ENCODE data around the gene DOCK8. TPM values are rescaled to one million over a fixed set of nuclear protein-coding genes. Genes with fewer than 3 reads are reported as not detected.

DOCK8 gene
- total RNA-seq, 2 donors from 2014 or later: 18.7 to 19.3 TPM

DNA sequence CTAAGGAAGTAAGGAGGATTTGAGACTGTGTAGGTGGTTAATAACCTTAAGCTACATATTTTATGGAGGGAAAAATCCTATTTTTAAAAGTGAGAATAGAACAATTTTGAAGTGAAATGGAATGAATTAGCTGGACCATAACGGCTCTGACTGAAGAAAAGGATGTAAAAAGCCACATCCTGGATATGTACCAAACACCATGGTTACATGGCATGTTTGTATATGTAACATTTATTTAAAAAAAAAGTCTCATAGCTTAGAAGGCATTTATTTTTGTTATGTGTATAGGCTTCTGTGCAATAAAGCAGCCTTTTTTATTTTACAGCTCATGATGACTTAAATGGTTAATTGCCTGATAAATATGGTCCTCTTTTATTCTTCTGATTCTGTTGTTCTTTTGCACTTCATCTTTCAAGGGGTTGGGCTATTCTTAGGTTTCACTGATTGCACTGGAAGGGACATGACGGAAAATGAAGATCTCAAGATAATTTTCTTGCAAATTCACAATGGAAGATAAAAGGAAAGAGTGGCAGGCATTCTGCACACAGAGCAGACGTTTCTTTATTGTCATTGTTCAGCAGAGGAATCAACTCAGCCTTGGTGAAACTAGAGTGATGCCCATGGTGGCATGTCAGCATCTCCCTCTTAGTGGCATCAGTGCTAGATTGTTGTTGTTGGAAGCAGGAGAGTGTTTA is 63.1 kb downstream of the DOCK8 start:
- ATAC-seq (ENCODE audit: insufficient number of reproducible peaks, low FRiP score, low read depth): no peak
- H3K9me3 ChIP-seq: no peaks in the 10 kb centered on the region
- no peak overlapping the region for H3K4me3 ChIP-seq
- DNase-seq (ENCODE audit: low spot score): no peak
- no peaks in the 10 kb centered on the region for H3K27me3 ChIP-seq (replicated peaks; ENCODE audit: insufficient read depth)
- no peak overlapping the region for H3K27ac ChIP-seq
- H3K4me1 ChIP-seq (ENCODE audit: control insufficient read depth in 1 of 2, low read depth in 2 of 2): no peaks in the 10 kb centered on the region
- no peaks in the 10 kb centered on the region for H3K36me3 ChIP-seq
- TF ChIP-seq, protein P1, sequence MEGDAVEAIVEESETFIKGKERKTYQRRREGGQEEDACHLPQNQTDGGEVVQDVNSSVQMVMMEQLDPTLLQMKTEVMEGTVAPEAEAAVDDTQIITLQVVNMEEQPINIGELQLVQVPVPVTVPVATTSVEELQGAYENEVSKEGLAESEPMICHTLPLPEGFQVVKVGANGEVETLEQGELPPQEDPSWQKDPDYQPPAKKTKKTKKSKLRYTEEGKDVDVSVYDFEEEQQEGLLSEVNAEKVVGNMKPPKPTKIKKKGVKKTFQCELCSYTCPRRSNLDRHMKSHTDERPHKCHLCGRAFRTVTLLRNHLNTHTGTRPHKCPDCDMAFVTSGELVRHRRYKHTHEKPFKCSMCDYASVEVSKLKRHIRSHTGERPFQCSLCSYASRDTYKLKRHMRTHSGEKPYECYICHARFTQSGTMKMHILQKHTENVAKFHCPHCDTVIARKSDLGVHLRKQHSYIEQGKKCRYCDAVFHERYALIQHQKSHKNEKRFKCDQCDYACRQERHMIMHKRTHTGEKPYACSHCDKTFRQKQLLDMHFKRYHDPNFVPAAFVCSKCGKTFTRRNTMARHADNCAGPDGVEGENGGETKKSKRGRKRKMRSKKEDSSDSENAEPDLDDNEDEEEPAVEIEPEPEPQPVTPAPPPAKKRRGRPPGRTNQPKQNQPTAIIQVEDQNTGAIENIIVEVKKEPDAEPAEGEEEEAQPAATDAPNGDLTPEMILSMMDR (IDR thresholded peaks at IDR 0.05): no peak

DNA sequence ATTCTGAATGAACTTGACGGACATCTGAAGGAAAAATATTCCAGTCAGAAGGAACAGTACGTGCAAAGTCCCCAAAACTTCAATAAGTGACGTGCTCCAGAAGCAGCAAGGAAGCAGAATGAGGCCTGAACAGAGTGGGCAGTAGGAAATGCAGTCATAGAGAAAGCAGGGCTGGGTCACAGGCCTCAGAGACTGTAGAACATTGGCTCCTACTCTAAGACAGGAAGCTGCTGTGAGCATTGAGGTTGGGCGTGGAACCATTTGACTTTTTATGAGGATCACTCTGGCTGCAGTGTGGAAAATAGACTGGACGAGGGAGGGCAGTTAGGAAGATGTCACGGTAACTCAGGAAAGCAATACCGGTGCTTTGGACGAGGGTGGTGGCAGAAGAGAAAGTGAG is 64.0 kb downstream of the DOCK8 start:
- no peak for ATAC-seq (ENCODE audit: insufficient number of reproducible peaks, low FRiP score, low read depth)
- TF ChIP-seq, protein P1 (IDR thresholded peaks at IDR 0.05): no peak
- no peak overlapping the region for H3K27ac ChIP-seq

DNA sequence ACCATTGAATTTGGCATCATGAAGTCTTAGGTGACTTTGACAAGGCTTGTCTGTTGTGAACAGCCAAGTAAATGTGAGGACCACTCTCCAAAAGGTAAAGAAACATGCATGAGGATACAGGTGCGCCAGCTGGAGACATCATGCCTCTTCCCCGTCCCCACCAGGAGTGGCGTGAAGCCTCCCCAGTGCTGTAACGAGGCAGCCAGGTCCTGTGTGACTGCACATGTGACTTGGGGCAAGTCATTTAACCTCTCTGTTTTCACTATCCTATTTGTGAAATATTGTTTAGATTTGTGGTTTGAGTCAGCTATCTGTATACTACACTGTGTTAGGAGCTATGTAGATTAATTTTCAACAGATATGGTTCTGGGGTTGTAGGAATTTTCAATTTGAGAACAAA is 65.0 kb downstream of the DOCK8 start:
- no peaks in the 10 kb centered on the region for H3K27me3 ChIP-seq (replicated peaks; ENCODE audit: insufficient read depth)
- H3K9me3 ChIP-seq: no peaks in the 10 kb centered on the region
- ATAC-seq (ENCODE audit: insufficient number of reproducible peaks, low FRiP score, low read depth) (no peak), DNase-seq (ENCODE audit: low spot score) (no peak)
- no peak overlapping the region for H3K27ac ChIP-seq
- TF ChIP-seq, protein P1 (IDR thresholded peaks at IDR 0.05): no peak
- H3K4me1 ChIP-seq (ENCODE audit: control insufficient read depth in 1 of 2, low read depth in 2 of 2): no peaks in the 10 kb centered on the region
- H3K4me3 ChIP-seq: no peak overlapping the region
- H3K36me3 ChIP-seq: no peaks in the 10 kb centered on the region

More for the DNA sequence above, 64.0 kb downstream of the DOCK8 start:
- H3K4me3 ChIP-seq: no peak overlapping the region
- DNase-seq (ENCODE audit: low spot score): no peak
- H3K36me3 ChIP-seq: no peaks in the 10 kb centered on the region
- H3K4me1 ChIP-seq (ENCODE audit: control insufficient read depth in 1 of 2, low read depth in 2 of 2): no peaks in the 10 kb centered on the region
- no peaks in the 10 kb centered on the region for H3K27me3 ChIP-seq (replicated peaks; ENCODE audit: insufficient read depth)
- no peaks in the 10 kb centered on the region for H3K9me3 ChIP-seq

DNA sequence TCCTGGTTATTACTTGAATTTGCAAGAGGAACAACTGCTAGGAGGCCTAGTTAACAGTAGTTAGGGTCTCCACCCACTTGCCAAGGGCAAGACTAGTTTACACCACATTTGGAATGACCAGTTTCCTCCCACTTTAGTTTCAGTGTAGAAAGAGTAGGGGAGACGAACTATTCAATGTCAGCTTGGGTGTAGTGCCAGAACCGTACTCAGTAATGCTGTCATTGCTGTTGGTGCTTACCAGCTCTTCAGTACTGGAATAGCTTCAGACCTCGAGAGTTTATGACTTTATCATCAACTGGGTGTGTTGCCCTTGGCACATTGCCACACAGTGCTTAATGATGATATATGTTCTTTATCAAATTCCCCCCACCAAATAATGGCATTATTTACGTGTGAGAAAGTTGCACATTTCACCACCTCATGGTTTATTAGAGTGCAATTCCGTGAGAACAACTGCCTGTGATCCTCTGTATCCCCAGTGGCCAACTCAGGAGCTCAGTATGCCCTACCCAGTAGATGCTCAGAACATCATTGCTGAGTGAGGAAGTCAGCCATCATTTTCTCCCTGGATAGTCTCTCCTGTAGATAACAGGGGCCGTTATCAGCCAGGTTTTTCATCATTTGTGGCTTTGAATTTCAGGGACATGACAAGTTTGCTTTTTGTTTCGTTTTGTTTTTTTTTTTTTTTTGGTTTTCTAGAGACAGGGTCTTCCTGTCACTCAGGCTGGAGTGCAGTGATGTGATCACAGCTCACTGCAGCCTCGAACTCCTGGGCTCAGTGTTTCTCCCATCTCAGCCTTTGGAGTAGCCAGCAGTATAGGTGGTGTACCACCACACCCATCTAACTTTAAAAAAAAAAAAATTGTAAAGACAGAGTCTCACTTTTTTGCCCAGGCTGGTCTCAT is 67.3 kb downstream of the DOCK8 start:
- DNase-seq (ENCODE audit: low spot score) (no peak), ATAC-seq (ENCODE audit: insufficient number of reproducible peaks, low FRiP score, low read depth) (no peak)
- Histone ChIP-seq H3K9me3 (no peaks in the 10 kb centered on the region), H3K27me3 (replicated peaks; ENCODE audit: insufficient read depth) (no peaks in the 10 kb centered on the region), H3K27ac (no peak overlapping the region), H3K4me3 (no peak overlapping the region), H3K4me1 (ENCODE audit: control insufficient read depth in 1 of 2, low read depth in 2 of 2) (no peaks in the 10 kb centered on the region), H3K36me3 (no peaks in the 10 kb centered on the region)
- TF ChIP-seq, protein P1 (IDR thresholded peaks at IDR 0.05): no peak

DNA sequence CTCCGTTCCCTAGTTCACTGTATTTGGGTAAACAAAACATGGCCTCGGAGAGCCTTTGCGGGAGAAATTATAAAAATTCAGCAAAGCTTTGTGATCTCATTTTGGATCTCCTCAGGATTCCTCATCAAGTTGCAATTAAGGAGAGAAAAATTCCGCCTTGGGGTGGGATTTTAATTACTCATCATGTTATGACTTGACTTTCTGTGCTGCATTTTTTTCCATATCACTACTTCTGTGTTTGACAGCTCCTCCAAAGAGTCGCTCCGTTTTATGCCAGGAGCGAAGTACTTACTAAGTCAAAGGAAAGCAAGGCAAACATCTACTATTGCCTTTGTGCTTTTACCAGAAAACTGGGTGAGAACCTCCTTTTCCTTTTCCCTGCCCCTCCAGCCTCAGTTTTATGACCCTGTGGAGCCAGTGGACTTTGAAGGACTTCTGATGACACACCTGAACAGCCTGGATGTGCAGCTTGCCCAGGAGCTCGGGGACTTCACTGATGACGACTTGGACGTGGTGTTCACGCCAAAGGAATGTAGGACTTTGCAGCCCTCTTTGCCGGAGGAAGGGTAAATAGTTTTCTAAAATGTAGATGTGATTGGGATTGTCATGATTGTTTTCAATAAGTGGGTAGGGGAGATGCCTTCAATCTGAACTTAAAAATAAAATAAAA is 71.5 kb downstream of the DOCK8 start:
- Histone ChIP-seq H3K9me3 (no peaks in the 10 kb centered on the region), H3K27me3 (replicated peaks; ENCODE audit: insufficient read depth) (no peaks in the 10 kb centered on the region), H3K36me3 (no peaks in the 10 kb centered on the region), H3K27ac (no peak overlapping the region), H3K4me3 (no peak overlapping the region), H3K4me1 (ENCODE audit: control insufficient read depth in 1 of 2, low read depth in 2 of 2) (no peaks in the 10 kb centered on the region)
- TF ChIP-seq, protein P1 (IDR thresholded peaks at IDR 0.05): no peak
- ATAC-seq (ENCODE audit: insufficient number of reproducible peaks, low FRiP score, low read depth) (no peak), DNase-seq (ENCODE audit: low spot score) (no peak)
